ENCODE measurements around the gene C2orf92.

DNA sequence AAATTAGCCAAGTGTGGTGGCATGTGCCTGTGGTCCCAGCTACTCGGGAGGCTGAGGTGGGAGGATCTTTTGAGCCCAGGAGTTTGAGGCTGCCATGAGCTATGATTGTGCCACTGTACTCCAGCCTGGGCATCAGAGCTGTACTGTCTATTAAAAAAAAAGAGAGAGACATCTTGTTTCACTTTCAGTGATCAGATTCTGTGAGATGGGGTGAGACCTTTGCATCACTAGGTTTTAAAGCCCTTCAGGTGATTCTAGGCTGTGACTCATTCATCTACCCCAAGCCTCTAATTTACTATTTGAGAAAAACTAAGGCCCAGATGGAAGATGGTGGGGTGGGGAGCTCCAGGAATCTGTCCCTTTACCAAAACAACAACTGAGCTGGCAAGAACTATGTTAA lies 7.1 kb downstream of the C2orf92 start:
- TF ChIP-seq, protein P1, sequence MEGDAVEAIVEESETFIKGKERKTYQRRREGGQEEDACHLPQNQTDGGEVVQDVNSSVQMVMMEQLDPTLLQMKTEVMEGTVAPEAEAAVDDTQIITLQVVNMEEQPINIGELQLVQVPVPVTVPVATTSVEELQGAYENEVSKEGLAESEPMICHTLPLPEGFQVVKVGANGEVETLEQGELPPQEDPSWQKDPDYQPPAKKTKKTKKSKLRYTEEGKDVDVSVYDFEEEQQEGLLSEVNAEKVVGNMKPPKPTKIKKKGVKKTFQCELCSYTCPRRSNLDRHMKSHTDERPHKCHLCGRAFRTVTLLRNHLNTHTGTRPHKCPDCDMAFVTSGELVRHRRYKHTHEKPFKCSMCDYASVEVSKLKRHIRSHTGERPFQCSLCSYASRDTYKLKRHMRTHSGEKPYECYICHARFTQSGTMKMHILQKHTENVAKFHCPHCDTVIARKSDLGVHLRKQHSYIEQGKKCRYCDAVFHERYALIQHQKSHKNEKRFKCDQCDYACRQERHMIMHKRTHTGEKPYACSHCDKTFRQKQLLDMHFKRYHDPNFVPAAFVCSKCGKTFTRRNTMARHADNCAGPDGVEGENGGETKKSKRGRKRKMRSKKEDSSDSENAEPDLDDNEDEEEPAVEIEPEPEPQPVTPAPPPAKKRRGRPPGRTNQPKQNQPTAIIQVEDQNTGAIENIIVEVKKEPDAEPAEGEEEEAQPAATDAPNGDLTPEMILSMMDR (IDR thresholded peaks at IDR 0.05), result no peak
- TF ChIP-seq EZH2 (IDR thresholded peaks at IDR 0.05), result no peak

All from neural progenitor cell (in vitro differentiated cells).